Kidney epithelial cell (primary cell): ENCODE measurements around the gene ZMIZ1. TPM values are rescaled to one million over a fixed set of nuclear protein-coding genes. Genes with fewer than 3 reads are reported as not detected.

ENCODE experiments used
- DNase-seq: peaks from one replicate; pipeline ENCODE4 v3.0.0-alpha.2; 2010; ENCODE audit warnings: low read depth
- H3K27me3 ChIP-seq: 2 replicates; pipeline ENCODE4 v1.6.0; 2011; ENCODE audit warnings: low read length; ENCODE audit not compliant: control insufficient read depth, insufficient read depth
- H3K36me3 ChIP-seq: 2 replicates; pipeline ENCODE4 v1.5.1; 2011; ENCODE audit warnings: low read length; ENCODE audit not compliant: control insufficient read depth, insufficient read depth
- H3K4me3 ChIP-seq: 2 replicates; pipeline ENCODE4 v1.5.1; 2011; ENCODE audit warnings: low read depth, mild to moderate bottlenecking, control low read depth, low read length
- CTCF ChIP-seq: IDR thresholded peaks from 2 replicates; pipeline ENCODE4 v1.5.1; 2011; ENCODE audit warnings: mild to moderate bottlenecking, moderate library complexity, low read length, control low read depth, inconsistent platforms; ENCODE audit not compliant: insufficient read depth, poor library complexity, severe bottlenecking
- total RNA-seq: library from RNA; depleted of rRNA; stranded (reverse); fragments of >200 nt; gene quantifications from 2 replicates; pipeline ENCODE4 v1.2.3, GENCODE V29; 2015

ZMIZ1 gene
- total RNA-seq, 1 donor from 2014 or later = 57.5 TPM

GRCh38 chr10:79244841-79245504 is 176.2 kb downstream of the ZMIZ1 start:
- TF ChIP-seq CTCF = no peak
- H3K4me3 ChIP-seq = no peak overlapping the region
- H3K27me3 ChIP-seq = no peaks in the 10 kb centered on the region
- H3K36me3 ChIP-seq = no peaks in the 10 kb centered on the region
- no peak for DNase-seq

GRCh38 chr10:79245539-79246208 is 176.9 kb downstream of the ZMIZ1 start:
- no peaks in the 10 kb centered on the region for H3K36me3 ChIP-seq
- no peaks in the 10 kb centered on the region for H3K27me3 ChIP-seq
- no peak overlapping the region for H3K4me3 ChIP-seq
- no peak for DNase-seq
- TF ChIP-seq CTCF = no peak

GRCh38 chr10:79246209-79246581 is 177.4 kb downstream of the ZMIZ1 start:
- no peak for DNase-seq
- no peaks in the 10 kb centered on the region for H3K27me3 ChIP-seq
- no peaks in the 10 kb centered on the region for H3K36me3 ChIP-seq
- no peak overlapping the region for H3K4me3 ChIP-seq
- TF ChIP-seq CTCF = no peak

GRCh38 chr10:79246606-79247275 is 178.0 kb downstream of the ZMIZ1 start:
- TF ChIP-seq CTCF = no peak
- Histone ChIP-seq H3K27me3 (no peaks in the 10 kb centered on the region), H3K4me3 (no peak overlapping the region), H3K36me3 (no peaks in the 10 kb centered on the region)
- no peak for DNase-seq

- no peaks in the 10 kb centered on the region for H3K36me3 ChIP-seq
- no peak for TF ChIP-seq CTCF
- no peak for DNase-seq
- H3K4me3 ChIP-seq = no peak overlapping the region
- H3K27me3 ChIP-seq = no peaks in the 10 kb centered on the region
Measured at GRCh38 chr10:79247373-79248137, 178.8 kb downstream of the ZMIZ1 start.
